Uterus (tissue), 4 donors: ENCODE results near the gene ATP11A. TPM values are rescaled to one million over a fixed set of nuclear protein-coding genes. Genes with fewer than 3 reads are reported as not detected.

Experiments
- DNase-seq, 2 donors: peaks; one replicate each; pipeline ENCODE4 v3.0.0-alpha.2; 2019 to 2020
- H3K27ac ChIP-seq, 2 donors: fragments of 200-600 bp; sonication (generic); 1 replicate in 1 of 2; 2 replicates in 1 of 2; pipeline ENCODE4 v1.5.1; 2016 to 2018
- H3K27me3 ChIP-seq, 2 donors: fragments of 200-600 bp; sonication (generic); one replicate each; pipeline ENCODE4 v1.5.1; 2018 to 2019; ENCODE audit warnings: control low read depth in 1 of 2
- H3K36me3 ChIP-seq, 2 donors: fragments of 200-600 bp; sonication (generic); one replicate each; pipeline ENCODE4 v1.5.1; 2019; ENCODE audit warnings: control low read depth in 1 of 2
- H3K4me1 ChIP-seq, 2 donors: fragments of 200-600 bp; sonication (generic); one replicate each; pipeline ENCODE4 v1.5.1; 2018 to 2019; ENCODE audit warnings: control low read depth in 1 of 2
- H3K4me3 ChIP-seq, 2 donors: fragments of 200-600 bp; sonication (generic); 1 replicate in 1 of 2; 2 replicates in 1 of 2; pipeline ENCODE4 v1.5.1; 2018 to 2019; ENCODE audit warnings: mild to moderate bottlenecking in 1 of 2
- H3K9me3 ChIP-seq, 2 donors: fragments of 200-600 bp; sonication (generic); one replicate each; pipeline ENCODE4 v1.5.1; 2019; ENCODE audit warnings: control low read depth in 1 of 2
- POLR2A ChIP-seq, 2 donors: fragments of 450-650 bp; IDR thresholded peaks; one replicate each; pipeline ENCODE4 v1.6.1; 2016; ENCODE audit warnings: antibody characterized with exemption in 2 of 2, mild to moderate bottlenecking in 1 of 2, moderate library complexity in 1 of 2
- intact Hi-C: fragments of 100-400 bp; cut with DNase I; formaldehyde crosslinking; loops from one replicate; pipeline ENCODE4 v1.15.1; 2023; ENCODE audit warnings: low total_unique reads
- total RNA-seq, 4 donors: library from RNA; depleted of rRNA in 3 of 4; stranded (reverse); fragments of >200 nt in 3 of 4; gene quantifications; one replicate each; pipeline versions ENCODE4 v1.1.0 to v1.2.4, GENCODE V29; 2014 to 2023
- TF ChIP-seq, protein P1 (sequence below), 4 experiments: fragments of 200-600 bp in 2 of 4; fragments of 450-650 bp in 2 of 4; sonication (generic) in 2 of 4; IDR thresholded peaks; one replicate each; pipeline ENCODE4 v1.5.1; 2016 to 2019; ENCODE audit warnings: antibody characterized with exemption in 4 of 4, mild to moderate bottlenecking in 2 of 4, moderate library complexity in 1 of 4
- donor health status: DM: yes; HTN: yes; CAD: no.

ATP11A gene
- total RNA-seq, 4 donors from 2014 or later = 12.8 to 149 (median 22.8) TPM

DNA sequence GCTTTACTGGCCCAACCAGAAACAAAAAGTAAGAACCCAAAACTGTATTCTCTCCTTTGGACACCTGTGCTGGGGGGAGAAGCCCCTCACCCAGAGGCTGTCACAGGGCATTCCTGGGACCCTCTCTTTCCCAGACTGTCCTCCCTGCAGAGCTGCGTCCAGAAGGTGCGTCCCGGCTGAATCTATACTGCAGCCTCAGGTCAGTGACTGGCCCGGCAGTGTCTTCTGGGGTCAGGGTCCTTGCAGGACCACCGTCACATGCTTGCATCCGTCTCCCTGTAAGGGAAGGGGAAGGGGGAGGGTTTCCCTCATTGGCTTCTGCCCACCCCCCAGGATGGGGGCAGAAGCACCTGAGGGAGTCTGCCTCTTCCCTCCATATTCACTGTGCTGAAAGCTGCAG lies 76.5 kb downstream of the ATP11A start:
- DNase-seq = no peak
- H3K9me3 ChIP-seq = no peaks in the 10 kb centered on the region
- H3K36me3 ChIP-seq = no peaks in the 10 kb centered on the region
- H3K27ac ChIP-seq = no peak overlapping the region
- H3K4me3 ChIP-seq = no peak overlapping the region
- no peaks in the 10 kb centered on the region for H3K4me1 ChIP-seq
- TF ChIP-seq POLR2A (IDR thresholded peaks at IDR 0.05) = no peak
- TF ChIP-seq, protein P1, sequence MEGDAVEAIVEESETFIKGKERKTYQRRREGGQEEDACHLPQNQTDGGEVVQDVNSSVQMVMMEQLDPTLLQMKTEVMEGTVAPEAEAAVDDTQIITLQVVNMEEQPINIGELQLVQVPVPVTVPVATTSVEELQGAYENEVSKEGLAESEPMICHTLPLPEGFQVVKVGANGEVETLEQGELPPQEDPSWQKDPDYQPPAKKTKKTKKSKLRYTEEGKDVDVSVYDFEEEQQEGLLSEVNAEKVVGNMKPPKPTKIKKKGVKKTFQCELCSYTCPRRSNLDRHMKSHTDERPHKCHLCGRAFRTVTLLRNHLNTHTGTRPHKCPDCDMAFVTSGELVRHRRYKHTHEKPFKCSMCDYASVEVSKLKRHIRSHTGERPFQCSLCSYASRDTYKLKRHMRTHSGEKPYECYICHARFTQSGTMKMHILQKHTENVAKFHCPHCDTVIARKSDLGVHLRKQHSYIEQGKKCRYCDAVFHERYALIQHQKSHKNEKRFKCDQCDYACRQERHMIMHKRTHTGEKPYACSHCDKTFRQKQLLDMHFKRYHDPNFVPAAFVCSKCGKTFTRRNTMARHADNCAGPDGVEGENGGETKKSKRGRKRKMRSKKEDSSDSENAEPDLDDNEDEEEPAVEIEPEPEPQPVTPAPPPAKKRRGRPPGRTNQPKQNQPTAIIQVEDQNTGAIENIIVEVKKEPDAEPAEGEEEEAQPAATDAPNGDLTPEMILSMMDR (IDR thresholded peaks at IDR 0.05) = no peak
- no peaks in the 10 kb centered on the region for H3K27me3 ChIP-seq
- intact Hi-C loops = no loop called here

DNA sequence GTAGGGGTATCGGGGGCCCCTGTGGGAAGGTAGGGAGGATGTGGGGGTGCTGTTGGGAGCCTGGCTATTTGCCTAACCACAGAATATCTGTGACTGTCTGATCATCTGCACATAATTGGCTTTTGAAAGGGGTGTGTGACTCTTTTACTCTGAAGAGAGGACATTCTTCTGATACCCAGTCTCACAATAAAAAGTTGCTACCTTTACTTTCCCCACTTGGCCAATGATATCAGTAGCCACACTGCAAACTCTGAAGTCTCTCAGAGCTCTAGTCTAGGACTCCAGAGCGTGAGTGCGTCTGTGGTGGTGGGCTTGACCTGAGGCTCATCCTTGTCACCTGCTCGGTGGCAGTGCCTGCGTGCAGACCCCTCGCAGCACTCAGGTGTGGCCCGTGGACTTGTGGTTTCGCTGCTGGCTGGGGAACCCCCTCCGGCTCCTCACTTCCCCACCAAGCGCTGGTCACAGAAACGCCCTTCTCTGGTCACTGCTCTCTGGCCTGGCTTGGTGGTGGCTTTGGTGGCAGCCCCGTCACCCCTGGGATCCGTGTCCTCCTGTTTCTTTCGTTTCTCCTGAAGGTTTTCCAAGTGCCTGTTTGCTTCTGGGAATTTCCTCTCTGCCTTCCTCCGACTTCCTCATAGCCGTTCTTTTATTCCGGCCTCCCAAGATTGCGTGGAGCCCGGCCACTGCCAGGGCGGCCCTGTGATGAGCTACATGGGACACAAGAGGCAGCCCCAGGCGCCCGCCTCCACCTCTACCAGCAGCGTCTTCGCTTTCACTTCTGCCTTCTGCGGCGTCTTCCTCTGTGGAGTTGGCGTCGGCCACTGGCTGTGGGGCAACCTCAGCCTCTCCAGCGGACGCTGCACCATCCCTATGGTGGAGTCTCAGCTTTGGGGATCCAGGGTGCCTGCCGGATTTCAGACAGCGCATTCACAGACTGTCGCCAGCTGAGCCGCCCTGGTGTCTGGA lies 78.0 kb downstream of the ATP11A start:
- H3K4me3 ChIP-seq = no peak overlapping the region
- no peaks in the 10 kb centered on the region for H3K36me3 ChIP-seq
- H3K27me3 ChIP-seq = no peaks in the 10 kb centered on the region
- no peak overlapping the region for H3K27ac ChIP-seq
- no peak for TF ChIP-seq POLR2A (IDR thresholded peaks at IDR 0.05)
- TF ChIP-seq, protein P1 (IDR thresholded peaks at IDR 0.05) = no peak
- no peaks in the 10 kb centered on the region for H3K4me1 ChIP-seq
- intact Hi-C loops = no loop called here
- no peaks in the 10 kb centered on the region for H3K9me3 ChIP-seq
- DNase-seq = no peak

DNA sequence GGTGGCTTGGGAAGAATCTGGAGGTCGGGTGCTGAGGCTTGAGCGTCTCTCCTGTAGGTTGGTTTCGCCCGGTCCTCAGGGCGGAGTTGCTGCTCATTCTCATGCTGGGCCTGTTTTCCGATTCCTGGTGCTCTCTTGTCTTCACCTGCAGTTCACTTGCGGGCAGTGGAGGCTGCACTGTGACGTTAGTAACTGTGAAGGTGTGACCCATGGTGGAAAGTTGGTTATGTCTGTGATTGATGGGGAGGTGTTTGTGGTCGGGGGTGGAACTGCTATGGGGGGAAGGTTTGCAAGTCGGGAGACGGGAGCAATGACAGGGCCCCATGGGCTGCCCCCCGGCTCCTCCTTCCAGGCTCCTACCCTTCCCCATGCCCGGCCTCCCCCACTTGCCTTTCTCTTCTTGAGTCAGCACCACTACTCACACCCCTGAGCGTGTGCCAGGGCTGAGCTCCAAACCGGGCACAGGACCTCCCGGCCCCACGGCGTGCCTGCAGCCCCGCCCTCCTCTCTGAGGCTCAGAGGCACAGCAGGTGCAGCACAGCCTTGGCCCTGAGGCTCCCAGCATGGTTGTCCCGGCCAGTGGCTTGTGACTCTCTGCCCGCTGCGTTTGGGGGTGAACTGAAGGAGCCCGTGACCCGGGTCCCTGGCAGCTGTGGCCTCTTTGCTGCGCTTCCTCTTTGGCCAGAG lies 79.1 kb downstream of the ATP11A start:
- intact Hi-C loops = no loop called here
- no peaks in the 10 kb centered on the region for H3K4me1 ChIP-seq
- no peaks in the 10 kb centered on the region for H3K27me3 ChIP-seq
- TF ChIP-seq POLR2A (IDR thresholded peaks at IDR 0.05) = no peak
- TF ChIP-seq, protein P1 (IDR thresholded peaks at IDR 0.05) = no peak
- H3K36me3 ChIP-seq = no peaks in the 10 kb centered on the region
- H3K9me3 ChIP-seq = no peaks in the 10 kb centered on the region
- no peak overlapping the region for H3K27ac ChIP-seq
- H3K4me3 ChIP-seq = no peak overlapping the region
- no peak for DNase-seq

DNA sequence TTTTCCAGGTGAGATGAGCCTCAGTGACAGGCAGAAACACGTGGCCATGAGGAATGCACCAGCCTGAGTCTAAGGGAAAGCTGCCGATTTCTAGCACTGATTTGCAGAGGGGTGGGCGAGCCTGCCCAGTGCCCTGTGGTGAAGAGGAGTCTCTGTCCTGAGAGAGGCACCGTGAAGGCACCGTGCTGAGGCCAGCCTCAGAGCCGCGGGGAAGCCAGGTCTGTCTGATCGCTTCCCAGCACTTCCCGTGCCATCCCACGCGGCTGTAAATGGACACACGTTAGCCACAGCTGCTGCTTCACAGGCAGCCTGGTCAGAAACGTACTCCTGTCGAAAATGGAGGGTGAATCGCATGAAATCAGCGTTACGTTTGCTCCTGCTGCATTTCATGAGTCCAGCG lies 79.8 kb downstream of the ATP11A start:
- Histone ChIP-seq H3K4me3 (no peak overlapping the region), H3K27me3 (no peaks in the 10 kb centered on the region), H3K4me1 (no peaks in the 10 kb centered on the region), H3K9me3 (no peaks in the 10 kb centered on the region), H3K36me3 (no peaks in the 10 kb centered on the region), H3K27ac (no peak overlapping the region)
- TF ChIP-seq, protein P1 (IDR thresholded peaks at IDR 0.05) = no peak
- no peak for TF ChIP-seq POLR2A (IDR thresholded peaks at IDR 0.05)
- DNase-seq = no peak
- intact Hi-C loops = no loop called here

DNA sequence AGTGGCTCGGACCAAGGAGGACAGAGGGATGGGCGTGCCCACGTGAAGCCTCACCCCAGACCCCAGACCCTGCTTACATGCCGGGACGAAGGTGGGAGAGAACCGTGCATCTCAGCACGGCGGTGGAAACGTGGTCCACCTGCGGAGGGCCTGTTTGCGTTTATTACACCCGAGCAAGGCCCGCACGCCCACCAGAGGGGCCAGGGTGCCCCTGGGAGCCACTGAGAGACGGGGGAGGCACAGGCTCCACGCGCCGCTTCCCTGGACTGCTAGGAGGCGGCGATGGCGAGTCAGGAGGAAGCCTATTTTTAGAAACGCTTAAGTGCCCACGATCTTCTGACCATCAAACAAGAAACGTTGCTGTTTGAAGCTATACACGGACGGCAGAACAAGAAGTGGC lies 80.7 kb downstream of the ATP11A start:
- Histone ChIP-seq H3K27me3 (no peaks in the 10 kb centered on the region), H3K9me3 (no peaks in the 10 kb centered on the region), H3K4me1 (no peaks in the 10 kb centered on the region), H3K4me3 (no peak overlapping the region), H3K36me3 (no peaks in the 10 kb centered on the region), H3K27ac (no peak overlapping the region)
- DNase-seq = no peak
- no peak for TF ChIP-seq POLR2A (IDR thresholded peaks at IDR 0.05)
- TF ChIP-seq, protein P1 (IDR thresholded peaks at IDR 0.05) = no peak
- intact Hi-C loops = no loop called here
